AG04450 (cell line): ENCODE data around the gene LTF. TPM values are rescaled to one million over a fixed set of nuclear protein-coding genes. Genes with fewer than 3 reads are reported as not detected.
A peak's percentile ranks its signal among the peaks of the same experiment; 100 is the strongest.
"Not testable (repeated sequence)": the region's sequence is repeated elsewhere in the genome, so short reads cannot be mapped to it uniquely, and the experiment has no call there.

Experiments
- CTCF ChIA-PET: fragments of 300-600, 350-600 bp; formaldehyde crosslinking; extraction: SDS; loops from one replicate; lab custom pipeline; 2022; ENCODE audit warnings: antibody characterized with exemption, inconsistent platforms; lab: Charles Lee
- POLR2A ChIA-PET: fragments of 350-600 bp; formaldehyde crosslinking; extraction: SDS; loops from one replicate; lab custom pipeline; 2021; ENCODE audit warnings: antibody characterized with exemption, inconsistent platforms; lab: Yijun Ruan, JAX
- DNase-seq: peaks from one replicate; pipeline ENCODE4 v3.0.0-alpha.2; 2011; ENCODE audit warnings: low read depth, low spot score
- H3K27ac ChIP-seq: one replicate; pipeline ENCODE4 v1.5.1; 2012; ENCODE audit warnings: low read depth, low read length, control low read depth
- H3K27me3 ChIP-seq: one replicate; pipeline ENCODE4 v1.6.0; 2012; ENCODE audit warnings: low read length; ENCODE audit not compliant: control insufficient read depth, insufficient read depth
- H3K4me3 ChIP-seq: 2 replicates; pipeline ENCODE4 v1.5.1; 2011; ENCODE audit warnings: mild to moderate bottlenecking, low read depth, low read length, control low read depth
- H3K9me3 ChIP-seq: 2 replicates; pipeline ENCODE4 v1.5.1; 2012; ENCODE audit warnings: low read length; ENCODE audit not compliant: control insufficient read depth, insufficient read depth
- CTCF ChIP-seq: IDR thresholded peaks from 2 replicates; pipeline ENCODE4 v1.5.1; 2011; ENCODE audit warnings: low read depth, low read length, control low read depth, inconsistent platforms
- polyA plus RNA-seq: library from polyadenylated mRNA; depleted of rRNA; stranded (reverse); fragments of >200 nt; gene quantifications from 2 replicates; pipeline ENCODE4 v1.2.3, GENCODE V29; 2011

LTF gene
- polyA plus RNA-seq, 1 experiment = not detected

GRCh38 chr3:46495901-46496456 is 31.3 kb upstream of the LTF start:
- H3K4me3 ChIP-seq = no peak overlapping the region
- H3K27me3 ChIP-seq = no peaks in the 10 kb centered on the region
- peak overlapping the region; percentile 94 for H3K27ac ChIP-seq
- no peak for TF ChIP-seq CTCF
- ChIA-PET POLR2A (interaction anchor here (0.6 to 1.1 kb wide), 2 partner anchors 62 to 133 kb away, joined by 3 to 9 read pairs; no protein-coding TSS in a partner anchor), CTCF (interaction anchor here (1.1 to 2.9 kb wide), 2 partner anchors 63 to 133 kb away, joined by 3 to 12 read pairs; no protein-coding TSS in a partner anchor)
- peak; percentile 72 for DNase-seq
- no peaks in the 10 kb centered on the region for H3K9me3 ChIP-seq

- DNase-seq, H3K9me3 ChIP-seq, H3K27ac ChIP-seq, H3K4me3 ChIP-seq, CTCF ChIA-PET, POLR2A ChIA-PET, H3K27me3 ChIP-seq: not testable (repeated sequence)
These were observed 29.8 kb upstream of the LTF start for GRCh38 chr3:46494491-46494890.

GRCh38 chr3:46492890-46493547 is 28.3 kb upstream of the LTF start:
- H3K4me3 ChIP-seq = no peak overlapping the region
- H3K27ac ChIP-seq = no peak overlapping the region
- ChIA-PET POLR2A (no interaction called here), CTCF (interaction anchor here (1.8 kb wide), 1 partner anchor 136 kb away, joined by 4 read pairs; no protein-coding TSS in a partner anchor)
- no peaks in the 10 kb centered on the region for H3K27me3 ChIP-seq
- H3K9me3 ChIP-seq = no peaks in the 10 kb centered on the region
- DNase-seq = no peak
- TF ChIP-seq CTCF = no peak

- no peak for TF ChIP-seq CTCF
- Histone ChIP-seq H3K27ac (peak overlapping the region; percentile 11), H3K27me3 (peaks cover 5% of the 10 kb centered on the region), H3K4me3 (no peak overlapping the region), H3K9me3 (no peaks in the 10 kb centered on the region)
- CTCF ChIA-PET = interaction anchor here (0.6 to 4.4 kb wide), 4 partner anchors 74 to 419 kb away, joined by 3 to 129 read pairs (median 10); partner anchors contain the start of gene LRRC2
- POLR2A ChIA-PET = no interaction called here
- DNase-seq = no peak
These were observed 26.7 kb upstream of the LTF start for GRCh38 chr3:46491089-46492070.
